ENCODE results near the gene ARMC9.

DNA sequence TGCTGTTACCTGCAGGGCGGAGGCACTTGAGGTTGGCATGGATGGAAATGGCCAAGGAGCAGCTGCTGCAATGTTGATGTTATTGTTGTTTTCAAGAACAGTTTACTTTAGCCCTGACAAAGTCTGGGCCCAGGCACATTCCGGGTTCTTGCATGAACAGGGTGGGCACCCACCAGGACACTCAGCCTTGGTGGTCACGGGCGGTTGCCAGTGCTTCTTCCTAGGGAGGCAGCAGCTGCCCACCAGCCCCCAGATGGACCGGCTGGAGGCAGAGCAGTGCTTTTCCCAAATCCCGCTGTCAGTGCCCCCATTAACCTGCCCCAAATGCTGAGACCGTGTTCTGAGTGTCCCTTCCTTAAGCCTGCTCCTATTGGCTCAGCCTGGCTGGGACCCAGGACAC lies 158.6 kb downstream of the ARMC9 start:
- TF ChIP-seq, protein P1, sequence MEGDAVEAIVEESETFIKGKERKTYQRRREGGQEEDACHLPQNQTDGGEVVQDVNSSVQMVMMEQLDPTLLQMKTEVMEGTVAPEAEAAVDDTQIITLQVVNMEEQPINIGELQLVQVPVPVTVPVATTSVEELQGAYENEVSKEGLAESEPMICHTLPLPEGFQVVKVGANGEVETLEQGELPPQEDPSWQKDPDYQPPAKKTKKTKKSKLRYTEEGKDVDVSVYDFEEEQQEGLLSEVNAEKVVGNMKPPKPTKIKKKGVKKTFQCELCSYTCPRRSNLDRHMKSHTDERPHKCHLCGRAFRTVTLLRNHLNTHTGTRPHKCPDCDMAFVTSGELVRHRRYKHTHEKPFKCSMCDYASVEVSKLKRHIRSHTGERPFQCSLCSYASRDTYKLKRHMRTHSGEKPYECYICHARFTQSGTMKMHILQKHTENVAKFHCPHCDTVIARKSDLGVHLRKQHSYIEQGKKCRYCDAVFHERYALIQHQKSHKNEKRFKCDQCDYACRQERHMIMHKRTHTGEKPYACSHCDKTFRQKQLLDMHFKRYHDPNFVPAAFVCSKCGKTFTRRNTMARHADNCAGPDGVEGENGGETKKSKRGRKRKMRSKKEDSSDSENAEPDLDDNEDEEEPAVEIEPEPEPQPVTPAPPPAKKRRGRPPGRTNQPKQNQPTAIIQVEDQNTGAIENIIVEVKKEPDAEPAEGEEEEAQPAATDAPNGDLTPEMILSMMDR (IDR thresholded peaks at IDR 0.05), result no peak
- TF ChIP-seq POLR2A (IDR thresholded peaks at IDR 0.05), result no peak

Measured in heart left ventricle (tissue), 13 donors.